Measurements from ENCODE around the gene ATIC.

DNA sequence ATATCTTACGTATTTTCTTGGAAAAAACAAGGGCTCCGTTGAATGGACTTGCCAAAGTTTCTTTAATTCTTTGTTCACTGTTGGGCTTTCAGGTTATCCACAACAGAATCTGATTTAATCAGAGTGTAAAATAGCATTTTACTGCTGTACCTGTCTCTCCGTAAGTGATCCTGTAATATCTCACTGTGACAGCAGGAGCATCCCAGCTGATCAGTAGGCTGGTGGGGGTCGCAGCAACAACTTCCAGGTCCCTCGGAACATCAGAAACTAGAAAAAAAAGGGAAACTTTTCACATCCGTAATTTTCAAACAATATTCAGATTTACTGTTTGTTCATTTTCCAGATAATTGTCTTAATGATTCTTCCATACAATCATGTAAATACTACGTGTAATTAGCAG, 72.9 kb downstream of the ATIC start:
- TF ChIP-seq CTCF (IDR thresholded peaks at IDR 0.05) (no peak), POLR2A (IDR thresholded peaks at IDR 0.05) (no peak), POLR2AphosphoS5 (IDR thresholded peaks at IDR 0.05) (no peak)
